DMS 273 (cell line): ENCODE data around the gene TANK.

Experiments used
- DNase-seq: peaks from one replicate; lab custom pipeline; 2025; ENCODE audit not compliant: unreplicated experiment; lab: John Stamatoyannopoulos, UW

TANK gene, protein sequence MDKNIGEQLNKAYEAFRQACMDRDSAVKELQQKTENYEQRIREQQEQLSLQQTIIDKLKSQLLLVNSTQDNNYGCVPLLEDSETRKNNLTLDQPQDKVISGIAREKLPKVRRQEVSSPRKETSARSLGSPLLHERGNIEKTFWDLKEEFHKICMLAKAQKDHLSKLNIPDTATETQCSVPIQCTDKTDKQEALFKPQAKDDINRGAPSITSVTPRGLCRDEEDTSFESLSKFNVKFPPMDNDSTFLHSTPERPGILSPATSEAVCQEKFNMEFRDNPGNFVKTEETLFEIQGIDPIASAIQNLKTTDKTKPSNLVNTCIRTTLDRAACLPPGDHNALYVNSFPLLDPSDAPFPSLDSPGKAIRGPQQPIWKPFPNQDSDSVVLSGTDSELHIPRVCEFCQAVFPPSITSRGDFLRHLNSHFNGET

GRCh38 chr2:161160226-161161073 lies at the start of gene TANK:
TANK (plus strand) TSS chr2:161160428; CDS start chr2:161179663, 19,235 bp downstream.
- DNase-seq: peak; percentile 97

- DNase-seq: peak; percentile 22
Measured at GRCh38 chr2:161111531-161111930, 48.7 kb upstream of the TANK start.

DNA sequence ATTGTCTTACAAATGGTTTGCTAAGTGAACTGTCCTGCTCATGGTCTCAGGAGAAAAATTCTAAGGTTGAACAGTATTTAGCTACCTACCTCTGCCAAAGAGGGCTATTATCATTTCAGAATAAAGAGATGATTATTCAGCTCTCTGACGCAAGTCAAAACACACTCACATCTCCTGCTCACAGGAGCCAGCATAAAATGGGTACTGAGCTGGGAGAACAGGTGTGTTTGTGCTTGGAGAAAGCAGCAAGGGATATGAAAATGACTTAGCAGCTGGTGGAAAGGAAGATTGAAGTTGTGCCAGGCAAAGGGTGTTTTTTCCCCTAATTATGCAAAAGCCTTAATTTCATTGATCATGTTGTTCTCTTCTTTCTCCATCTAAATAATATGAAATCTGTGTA lies 47.3 kb upstream of the TANK start:
- DNase-seq: peak; percentile 30

DNA sequence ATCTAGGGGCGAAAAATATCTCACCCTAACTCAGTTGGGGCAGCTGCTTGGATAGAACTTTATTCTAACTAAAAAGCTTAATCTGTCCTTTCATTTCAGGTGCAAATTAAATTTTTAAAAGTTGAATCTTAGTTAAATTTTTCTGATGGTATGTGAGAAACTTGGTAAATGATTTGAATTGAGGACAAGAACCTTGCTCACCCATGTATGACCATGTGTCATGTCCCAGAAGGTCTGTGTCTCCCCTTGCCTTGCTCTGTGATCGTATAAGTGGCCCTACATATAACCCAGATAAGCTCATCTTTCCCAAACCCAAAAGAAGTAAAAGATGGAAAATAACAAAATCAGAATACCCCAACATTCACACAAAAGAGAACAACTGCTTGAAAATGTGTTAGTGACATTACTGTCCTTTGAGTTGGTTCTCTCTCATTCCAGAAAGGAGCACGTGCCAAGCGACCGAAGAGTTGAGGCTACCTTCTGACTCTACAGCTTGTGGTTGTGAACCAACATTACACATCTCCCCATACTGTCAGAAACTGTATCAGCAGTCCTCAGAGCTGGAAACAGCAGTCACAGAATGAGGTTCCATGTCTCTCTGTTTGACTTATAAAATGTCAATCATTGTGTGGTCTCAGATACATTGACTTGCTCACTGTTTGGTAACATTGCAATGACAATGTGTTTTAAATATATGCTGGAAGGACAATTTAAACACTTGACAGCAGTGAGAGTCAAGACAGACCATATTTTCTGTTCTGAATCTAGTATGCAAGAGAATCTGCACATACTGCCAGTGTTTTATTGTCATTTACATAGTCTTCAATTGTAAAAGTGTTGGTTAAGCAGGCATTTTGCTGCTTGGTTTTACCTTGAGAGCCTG lies 46.3 kb upstream of the TANK start:
- DNase-seq: no peak

GRCh38 chr2:161115205-161115604 lies 45.0 kb upstream of the TANK start:
- no peak for DNase-seq

- DNase-seq: no peak
Measured at GRCh38 chr2:161115605-161116380, 44.4 kb upstream of the TANK start.

DNA sequence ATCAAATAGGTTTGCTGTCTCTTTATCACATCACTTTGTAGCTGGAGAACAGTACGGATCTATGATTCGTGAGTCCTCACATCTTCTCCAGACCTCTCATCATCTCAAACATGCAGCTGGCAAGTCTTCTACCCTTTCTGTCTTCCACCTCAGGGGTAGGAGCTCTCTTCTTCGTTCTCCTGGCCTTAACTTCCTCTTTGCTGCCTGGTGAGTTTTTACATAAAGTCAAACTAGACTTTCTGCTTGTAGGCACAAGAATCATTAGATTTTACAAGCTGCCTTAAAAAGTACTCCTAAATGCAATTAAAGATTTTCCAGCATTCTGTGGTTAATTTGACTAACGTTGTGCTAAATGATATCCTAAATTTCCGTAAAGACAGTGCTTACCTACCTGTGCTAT lies 43.7 kb upstream of the TANK start:
- no peak for DNase-seq

DNA sequence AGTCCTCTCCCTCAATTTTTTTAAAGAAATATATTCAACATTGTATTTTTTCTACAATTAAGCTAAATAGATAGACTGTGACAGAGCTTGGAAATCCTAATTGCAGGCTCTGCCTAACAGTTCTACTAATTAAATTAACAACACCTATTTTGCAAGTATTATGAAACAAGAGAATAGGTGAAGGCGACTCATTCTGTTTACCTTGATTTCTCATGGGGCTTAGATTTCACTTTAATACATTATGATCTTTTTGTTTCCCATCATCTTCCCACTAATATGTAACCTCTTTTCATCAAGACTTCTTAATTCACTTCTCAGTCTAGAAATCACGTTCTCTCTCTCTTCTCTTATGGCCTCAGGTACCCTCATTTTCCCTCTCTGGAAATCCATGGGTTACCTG lies 42.7 kb upstream of the TANK start:
- no peak for DNase-seq

DNA sequence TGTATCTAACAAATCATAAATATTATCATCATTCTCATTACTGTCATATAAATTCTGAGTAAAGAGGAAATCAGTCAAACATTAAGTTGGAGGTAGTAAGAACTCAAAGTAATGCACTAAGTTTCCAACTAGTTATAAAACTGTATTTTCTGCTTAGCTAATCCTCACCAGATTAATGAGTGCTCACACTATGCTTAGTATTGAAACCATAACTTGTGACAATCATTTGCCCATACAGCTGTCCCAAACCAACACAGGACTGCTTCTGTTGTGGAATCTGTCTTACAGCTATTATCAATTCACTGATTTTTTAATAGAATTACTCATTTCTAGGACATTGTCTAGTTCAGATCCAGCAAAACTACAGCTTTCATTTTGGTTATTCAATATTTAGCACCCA lies 41.5 kb upstream of the TANK start:
- no peak for DNase-seq

DNA sequence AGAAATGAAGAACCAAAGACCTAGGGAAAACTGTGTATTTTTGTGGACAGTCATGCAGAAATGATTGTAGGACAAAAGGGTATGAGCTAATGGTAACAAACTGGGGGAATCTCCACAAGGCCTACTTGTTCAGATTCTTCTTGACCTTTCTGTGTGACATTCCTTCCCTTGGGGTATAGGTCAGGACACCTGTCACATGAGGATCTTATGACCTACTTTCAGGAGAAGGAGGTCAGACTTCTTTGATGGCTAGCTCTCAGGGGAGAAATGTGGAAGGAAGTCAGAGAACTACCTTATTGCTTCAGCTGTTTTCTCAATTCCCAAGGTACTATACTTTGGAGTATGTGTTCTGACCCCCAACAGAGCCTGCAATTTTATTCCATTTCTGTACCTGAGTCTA lies 40.7 kb upstream of the TANK start:
- DNase-seq: no peak

DNA sequence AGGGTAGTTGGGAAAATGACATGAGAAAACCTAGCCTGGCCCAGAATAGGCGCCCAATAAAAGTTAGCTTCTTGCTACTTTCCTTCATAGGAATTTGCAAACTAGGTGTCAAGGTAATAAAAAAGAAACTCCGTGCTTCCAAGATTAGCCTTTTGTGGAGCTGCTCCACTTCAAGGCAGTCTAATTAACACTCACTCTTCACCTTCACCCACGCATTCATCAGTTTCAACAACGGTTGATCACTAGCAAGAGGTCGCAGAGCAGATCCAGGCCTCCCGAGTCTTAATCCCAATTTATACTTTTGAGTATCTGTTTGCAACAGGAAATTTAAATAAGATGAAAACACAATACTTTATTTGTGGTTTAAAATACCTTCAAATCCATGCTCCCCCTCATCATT lies 39.5 kb upstream of the TANK start:
- DNase-seq: no peak

- no peak for DNase-seq
Measured at GRCh38 chr2:161121622-161122021, 38.6 kb upstream of the TANK start.

GRCh38 chr2:161122772-161123530 lies 37.3 kb upstream of the TANK start:
- peak; percentile 8 for DNase-seq

GRCh38 chr2:161123531-161124030 lies 36.6 kb upstream of the TANK start:
- no peak for DNase-seq

DNA sequence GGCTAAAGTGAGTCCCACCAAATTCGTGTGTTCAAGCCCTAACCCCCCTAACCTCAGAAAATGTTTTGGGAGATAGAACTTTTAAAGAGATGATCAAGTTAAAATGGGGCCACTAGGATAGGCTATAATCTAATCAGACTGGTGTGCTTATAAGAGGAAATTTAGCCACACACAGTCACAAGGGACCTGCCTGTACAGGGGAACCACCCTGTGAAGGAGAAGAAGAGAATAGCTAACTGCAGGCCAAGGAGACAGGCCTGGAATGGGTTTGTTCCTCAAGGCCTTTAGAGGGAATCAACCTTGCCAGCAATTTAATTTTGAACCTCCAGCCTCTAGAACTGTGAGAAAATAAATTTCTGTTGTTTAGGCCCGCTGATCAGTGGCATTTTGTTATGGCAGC lies 36.0 kb upstream of the TANK start:
- DNase-seq: no peak

- DNase-seq: no peak
Measured at GRCh38 chr2:161128885-161129284, 31.3 kb upstream of the TANK start.

- no peak for DNase-seq
Measured at GRCh38 chr2:161130354-161130753, 29.9 kb upstream of the TANK start.

- DNase-seq: no peak
Measured at GRCh38 chr2:161131074-161131680, 29.1 kb upstream of the TANK start.

GRCh38 chr2:161131804-161132203 lies 28.4 kb upstream of the TANK start:
- DNase-seq: no peak
